Bronchial epithelial cell (primary cell): ENCODE data around the gene GRIK2. TPM values are rescaled to one million over a fixed set of nuclear protein-coding genes. Genes with fewer than 3 reads are reported as not detected.

Source experiments
- DNase-seq: peaks from one replicate; pipeline ENCODE4 v3.0.0-alpha.2; 2010; ENCODE audit warnings: low read depth
- FAIRE-seq: peaks from 2 replicates; lab custom pipeline; 2011; peaks lifted over from hg19 to GRCh38; lab: Jason Lieb, UNC
- H3K27me3 ChIP-seq: 2 replicates; pipeline ENCODE4 v1.5.1; 2011; ENCODE audit warnings: low read length; ENCODE audit not compliant: control insufficient read depth, insufficient read depth
- H3K36me3 ChIP-seq: 2 replicates; pipeline ENCODE4 v1.5.1; 2011; ENCODE audit warnings: low read length; ENCODE audit not compliant: control insufficient read depth, insufficient read depth
- H3K4me3 ChIP-seq: 2 replicates; pipeline ENCODE4 v1.5.1; 2011; ENCODE audit warnings: mild to moderate bottlenecking, low read depth, low read length, control low read depth
- CTCF ChIP-seq: IDR thresholded peaks from 2 replicates; pipeline ENCODE4 v1.5.1; 2011; ENCODE audit warnings: mild to moderate bottlenecking, moderate library complexity, low read length, control low read depth, inconsistent platforms; ENCODE audit not compliant: insufficient read depth, severe bottlenecking
- total RNA-seq: library from RNA; depleted of rRNA; stranded (reverse); fragments of >200 nt; gene quantifications from 2 replicates; pipeline ENCODE4 v1.2.1, GENCODE V29; 2014

Gene GRIK2
- total RNA-seq, 1 donor from 2014 or later = 0.26 TPM

GRCh38 chr6:101531538-101531937 lies 138.0 kb downstream of the GRIK2 start:
- no peak for TF ChIP-seq CTCF
- H3K27me3 ChIP-seq = no peaks in the 10 kb centered on the region
- FAIRE-seq (no peak), DNase-seq (no peak)
- H3K4me3 ChIP-seq = no peak overlapping the region
- H3K36me3 ChIP-seq = no peaks in the 10 kb centered on the region

- H3K4me3 ChIP-seq = no peak overlapping the region
- FAIRE-seq = no peak
Observed at GRCh38 chr6:101534386-101534785, 140.9 kb downstream of the GRIK2 start.

GRCh38 chr6:101534821-101535220 lies 141.3 kb downstream of the GRIK2 start:
- DNase-seq (no peak), FAIRE-seq (no peak)
- Histone ChIP-seq H3K4me3 (no peak overlapping the region), H3K27me3 (no peaks in the 10 kb centered on the region), H3K36me3 (no peaks in the 10 kb centered on the region)
- TF ChIP-seq CTCF = no peak

More at GRCh38 chr6:101534386-101534785, 140.9 kb downstream of the GRIK2 start:
- H3K36me3 ChIP-seq = no peaks in the 10 kb centered on the region
- no peak for DNase-seq
- no peaks in the 10 kb centered on the region for H3K27me3 ChIP-seq
- TF ChIP-seq CTCF = no peak

GRCh38 chr6:101537753-101538316 lies 144.3 kb downstream of the GRIK2 start:
- FAIRE-seq (no peak), DNase-seq (no peak)
- Histone ChIP-seq H3K4me3 (no peak overlapping the region), H3K36me3 (no peaks in the 10 kb centered on the region), H3K27me3 (no peaks in the 10 kb centered on the region)
- no peak for TF ChIP-seq CTCF

- H3K36me3 ChIP-seq = no peaks in the 10 kb centered on the region
- FAIRE-seq (no peak), DNase-seq (peak; percentile 20)
- no peak overlapping the region for H3K4me3 ChIP-seq
- H3K27me3 ChIP-seq = no peaks in the 10 kb centered on the region
- no peak for TF ChIP-seq CTCF
Observed at GRCh38 chr6:101539510-101540245, 146.2 kb downstream of the GRIK2 start.
